Erythroblast (primary cell): ENCODE results near the gene AGPS.
"Not testable (repeated sequence)": the region's sequence is repeated elsewhere in the genome, so short reads cannot be mapped to it uniquely, and the experiment has no call there.

Experiments used
- DNase-seq, 2 experiments: peaks; one replicate each; lab custom pipeline; 2025; lab: John Stamatoyannopoulos, UW
- GATA1 ChIP-seq: IDR thresholded peaks from 2 replicates; pipeline ENCODE4 v1.6.1; 2011; ENCODE audit warnings: low read depth, mild to moderate bottlenecking, control low read depth, low read length, moderate library complexity
- POLR2A ChIP-seq: IDR thresholded peaks from 2 replicates; pipeline ENCODE4 v1.6.1; 2011; ENCODE audit warnings: mild to moderate bottlenecking, low read length

The AGPS gene

DNA sequence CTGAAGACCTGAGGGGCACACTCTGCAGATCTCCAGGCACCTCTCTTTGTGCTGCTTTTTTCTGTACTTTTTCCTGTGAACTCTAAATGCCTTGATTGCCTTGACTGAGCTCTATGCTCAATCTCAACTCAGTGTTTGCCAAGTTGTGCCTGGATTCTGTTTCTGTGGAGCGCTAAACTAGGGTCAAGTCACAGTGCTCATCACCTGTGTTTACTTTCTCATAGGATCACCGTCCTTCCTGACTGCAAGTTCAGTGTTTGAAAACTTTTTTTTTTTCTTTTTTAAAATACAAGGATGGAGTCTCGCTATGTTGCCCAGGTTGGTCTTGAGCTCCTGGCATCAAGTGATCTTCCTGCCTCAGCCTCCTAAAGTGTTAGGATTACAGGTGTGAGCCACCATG lies 62.6 kb downstream of the AGPS start:
- TF ChIP-seq POLR2A, result no peak
- no peak for TF ChIP-seq GATA1
- no peak for DNase-seq

DNA sequence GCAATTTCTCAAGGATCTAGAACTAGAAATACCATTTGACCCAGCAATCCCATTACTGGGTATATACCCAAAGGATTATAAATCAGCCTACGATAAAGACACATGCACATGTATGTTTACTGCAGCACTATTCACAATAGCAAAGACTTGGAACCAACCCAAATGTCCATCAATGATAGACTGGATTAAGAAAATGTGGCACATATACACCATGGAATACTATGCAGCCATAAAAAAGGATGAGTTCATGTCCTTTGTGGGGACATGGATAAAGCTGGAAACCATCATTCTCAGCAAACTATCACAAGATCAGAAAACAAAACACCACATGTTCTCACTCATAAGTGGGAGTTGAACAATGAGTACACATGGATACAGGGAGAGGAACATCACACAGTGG lies 67.2 kb downstream of the AGPS start:
- not testable (repeated sequence) for DNase-seq

DNA sequence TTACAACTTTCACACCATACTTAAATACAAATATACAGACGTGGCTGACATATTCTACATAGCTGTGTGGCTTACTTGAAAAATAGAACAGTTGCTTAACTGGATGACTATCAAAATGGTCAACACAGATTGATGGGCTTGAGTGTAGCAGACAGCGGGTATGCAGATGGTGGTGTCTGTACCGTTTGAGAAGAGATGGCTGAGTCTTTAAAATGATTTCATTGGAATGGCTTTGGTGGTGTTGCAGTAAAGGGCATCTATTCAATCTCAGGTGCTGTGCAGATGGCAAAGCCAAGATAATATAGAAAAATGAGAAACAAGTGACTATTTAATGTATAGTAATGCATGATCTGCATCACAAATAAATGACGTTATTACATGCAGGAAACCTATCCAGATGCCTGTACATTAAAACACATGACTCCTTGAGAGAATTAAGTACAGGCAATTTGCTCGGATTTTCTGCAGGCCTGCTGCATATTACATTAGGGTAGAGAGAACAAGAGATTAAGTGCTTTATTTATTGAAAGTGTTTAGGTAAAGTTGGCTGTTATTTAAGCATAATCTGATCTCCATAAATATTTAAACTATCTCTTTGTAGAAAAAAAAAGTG lies 68.5 kb downstream of the AGPS start:
- DNase-seq, result no peak
- TF ChIP-seq GATA1 (no peak), POLR2A (no peak)

DNA sequence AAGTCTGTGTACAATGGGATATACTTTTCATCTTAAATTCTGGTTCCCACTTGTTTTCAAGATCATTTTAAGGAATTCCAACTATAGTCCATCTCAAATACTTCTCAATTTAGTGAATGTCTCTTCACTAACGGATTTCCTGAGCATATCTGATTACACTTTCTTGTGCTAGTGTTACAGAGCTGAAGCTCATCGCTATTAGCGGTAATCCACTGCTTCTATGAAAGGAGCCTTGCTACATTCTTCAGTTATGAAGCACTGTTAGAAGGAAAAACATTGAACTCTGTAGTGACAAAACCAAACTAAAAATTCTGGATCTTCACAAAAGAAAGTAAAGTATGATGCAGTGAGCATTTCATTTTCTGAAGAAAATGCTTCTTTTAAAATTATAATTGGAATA lies 72.0 kb downstream of the AGPS start:
- no peak for DNase-seq
- TF ChIP-seq GATA1, result no peak
- TF ChIP-seq POLR2A, result no peak

DNA sequence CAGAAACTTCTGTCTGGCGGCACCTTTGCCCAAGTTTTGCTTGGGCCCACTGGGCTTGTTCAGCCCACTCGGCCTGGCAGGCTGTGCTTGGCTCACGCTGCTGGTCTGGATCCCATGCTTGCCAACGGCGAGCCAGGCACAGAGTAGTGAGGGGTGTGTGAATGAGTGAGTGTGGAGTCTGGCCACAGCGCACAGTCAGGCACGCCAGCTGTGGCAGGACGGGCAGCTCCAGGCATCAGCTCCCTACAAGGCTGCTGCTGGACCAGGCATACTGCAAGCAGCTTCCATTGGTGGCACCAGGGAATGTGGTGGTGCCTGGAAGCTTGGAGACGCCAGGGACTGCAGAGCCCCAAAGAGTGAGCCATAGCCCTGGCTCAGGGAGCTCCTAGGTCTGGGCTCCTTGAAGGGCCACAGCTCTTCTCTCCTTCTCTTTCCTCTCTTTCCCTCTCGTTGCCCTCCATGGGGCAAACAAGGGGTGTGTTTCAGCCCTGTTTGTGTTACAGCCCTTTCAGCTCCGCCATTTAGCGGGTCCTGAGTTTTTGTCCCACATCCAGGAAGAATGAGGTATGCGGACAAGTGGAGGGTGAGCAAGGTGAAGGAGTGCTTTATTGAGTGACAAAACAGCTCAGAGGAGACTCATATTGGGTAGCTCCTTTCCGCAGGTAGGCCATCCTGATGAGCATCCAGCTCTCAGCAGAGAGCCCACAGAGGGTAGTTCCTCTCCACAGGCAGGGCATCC lies 73.0 kb downstream of the AGPS start:
- peak; percentile 6 to 27 for DNase-seq
- TF ChIP-seq GATA1 (no peak), POLR2A (no peak)

DNA sequence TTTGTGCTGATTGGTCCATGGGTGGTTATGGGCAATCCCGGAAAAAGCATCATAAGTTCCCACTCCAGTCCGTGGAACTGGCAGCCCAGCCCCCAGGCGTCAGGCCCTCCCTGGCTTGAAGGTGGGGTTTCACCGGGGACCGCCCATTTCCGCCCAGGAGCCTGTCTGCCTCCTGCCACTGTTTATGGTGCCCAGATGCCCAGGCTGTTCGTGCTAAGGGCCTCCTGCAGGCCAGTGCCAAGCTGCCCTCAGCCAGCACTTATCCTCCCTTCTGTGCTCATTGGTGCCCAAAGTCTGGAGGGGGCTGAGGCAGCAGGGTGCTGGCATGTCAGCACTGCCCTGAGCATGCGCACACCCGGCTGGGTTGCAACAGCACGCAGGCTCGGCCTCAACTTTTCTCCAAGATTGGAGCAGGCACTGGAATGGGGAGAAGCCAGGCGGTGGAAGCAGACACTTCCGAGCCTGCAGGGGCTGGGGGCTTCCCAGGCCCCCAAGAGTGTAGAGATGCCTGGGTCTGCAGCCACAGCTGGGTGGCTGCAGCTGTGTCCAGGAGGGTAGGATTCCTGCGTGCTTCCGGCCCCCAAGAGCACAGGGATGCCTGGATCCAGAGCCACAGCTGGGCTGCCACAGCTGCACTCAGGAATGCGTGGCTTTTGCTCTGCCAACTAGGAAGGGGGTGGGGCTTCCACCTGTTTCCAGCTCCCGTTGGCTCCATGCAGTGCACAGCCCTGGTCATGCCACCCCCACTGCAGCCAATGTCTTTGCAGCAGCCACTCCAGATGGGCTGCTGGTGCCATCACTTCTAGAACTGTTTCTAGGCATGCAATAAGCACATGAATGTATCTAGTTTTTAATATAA lies 74.0 kb downstream of the AGPS start:
- no peak for TF ChIP-seq POLR2A
- no peak for TF ChIP-seq GATA1
- DNase-seq, result no peak

DNA sequence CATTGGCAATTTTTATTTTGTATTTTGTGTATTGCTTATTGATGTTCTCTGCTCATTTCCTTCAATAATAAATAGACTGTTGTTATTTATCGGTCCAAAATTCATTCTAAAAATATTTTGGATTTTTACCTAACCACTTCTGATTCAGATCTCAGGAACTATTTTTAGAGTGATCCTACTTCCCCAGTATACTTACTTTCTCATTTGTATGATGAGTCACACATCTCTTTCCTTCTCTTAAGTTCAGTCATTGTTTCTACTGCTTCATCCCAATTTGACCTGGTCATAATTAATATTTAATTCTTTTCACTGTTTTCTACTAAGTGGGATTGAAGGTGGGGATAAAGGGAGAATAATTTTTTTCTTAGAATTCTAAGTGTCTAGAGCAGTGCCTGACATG lies 75.1 kb downstream of the AGPS start:
- no peak for DNase-seq

DNA sequence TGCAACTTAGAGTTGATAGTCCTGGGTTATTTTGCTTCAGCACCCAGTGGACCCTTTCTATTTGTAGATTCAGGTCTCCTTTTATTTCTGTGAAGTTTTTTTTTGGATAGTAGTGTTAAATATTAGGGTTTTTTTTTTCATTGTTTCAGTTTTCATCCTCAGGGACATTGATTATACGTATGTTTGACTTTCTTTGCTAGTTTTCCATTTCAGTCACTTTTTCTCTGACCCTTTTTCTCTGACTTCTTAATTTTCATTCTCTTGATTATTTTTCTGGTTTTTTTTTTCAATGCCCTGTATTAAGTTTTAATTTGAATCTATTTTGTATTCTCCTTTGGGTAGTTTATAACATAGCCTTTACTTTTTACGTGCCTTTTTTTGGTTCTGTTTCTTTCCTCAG lies 79.4 kb downstream of the AGPS start:
- TF ChIP-seq GATA1, result no peak
- no peak for TF ChIP-seq POLR2A
- DNase-seq, result peak in 1 of 2 experiments; percentile 16

More for the DNA sequence above, 75.1 kb downstream of the AGPS start:
- TF ChIP-seq POLR2A (no peak), GATA1 (no peak)

DNA sequence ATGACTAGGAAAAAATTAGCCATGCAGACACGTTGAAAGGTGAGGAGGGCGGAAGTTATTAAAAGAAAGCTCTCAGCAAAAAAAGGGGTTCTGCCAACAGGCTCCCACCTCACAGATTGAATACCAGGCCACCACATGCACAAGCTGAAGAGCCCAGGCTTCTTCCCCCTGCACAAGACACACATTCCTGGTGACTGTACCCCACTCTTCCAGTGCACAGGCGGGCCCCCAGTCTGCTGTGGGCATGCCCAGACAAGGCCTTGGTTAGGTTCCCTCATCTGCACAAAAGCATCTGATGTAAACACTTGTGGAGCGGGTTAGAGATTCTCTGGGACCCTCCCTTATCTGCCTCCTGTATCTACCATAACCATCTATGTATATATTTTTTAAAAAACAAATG lies 81.7 kb downstream of the AGPS start:
- no peak for TF ChIP-seq GATA1
- no peak for TF ChIP-seq POLR2A
- no peak for DNase-seq

DNA sequence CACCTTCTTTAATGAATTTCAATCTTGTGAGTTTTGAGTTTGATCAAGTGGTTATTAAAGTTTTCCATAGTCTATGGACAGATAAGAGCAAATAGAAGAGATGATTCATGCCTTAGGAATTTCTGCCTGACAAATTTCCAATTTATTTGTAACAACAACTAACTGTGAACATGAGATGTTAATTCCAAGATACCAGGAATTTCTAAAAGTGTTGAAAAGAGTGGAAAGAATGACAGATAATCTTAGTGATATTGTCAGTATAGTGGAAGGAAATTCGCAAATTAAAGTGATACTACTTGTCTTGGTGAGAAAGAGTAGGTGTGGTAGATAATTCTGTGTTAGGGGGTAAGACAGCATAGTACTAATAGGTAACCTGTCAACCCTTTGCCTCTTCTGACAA lies 82.4 kb downstream of the AGPS start:
- no peak for DNase-seq
- no peak for TF ChIP-seq GATA1
- TF ChIP-seq POLR2A, result no peak

DNA sequence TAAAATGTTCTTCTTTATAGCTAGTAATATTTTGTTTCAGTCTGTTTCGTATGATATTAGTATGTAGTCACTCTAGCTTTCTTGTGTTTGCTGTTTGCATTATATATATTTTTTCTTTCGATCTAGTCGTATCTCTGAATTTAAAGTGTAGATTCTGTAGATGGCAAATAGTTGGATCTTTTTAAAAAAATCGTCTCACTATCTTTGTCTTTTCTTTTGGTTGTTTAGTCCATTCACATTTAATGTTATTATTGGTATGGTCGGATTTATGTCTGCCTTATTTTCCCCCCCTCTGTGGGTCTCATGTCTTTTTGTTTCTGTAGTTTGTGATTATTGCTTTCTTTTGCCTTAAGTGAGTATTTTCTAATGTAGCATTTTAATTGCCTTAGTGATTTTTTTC lies 84.3 kb downstream of the AGPS start:
- DNase-seq, result no peak
- TF ChIP-seq POLR2A (no peak), GATA1 (no peak)

DNA sequence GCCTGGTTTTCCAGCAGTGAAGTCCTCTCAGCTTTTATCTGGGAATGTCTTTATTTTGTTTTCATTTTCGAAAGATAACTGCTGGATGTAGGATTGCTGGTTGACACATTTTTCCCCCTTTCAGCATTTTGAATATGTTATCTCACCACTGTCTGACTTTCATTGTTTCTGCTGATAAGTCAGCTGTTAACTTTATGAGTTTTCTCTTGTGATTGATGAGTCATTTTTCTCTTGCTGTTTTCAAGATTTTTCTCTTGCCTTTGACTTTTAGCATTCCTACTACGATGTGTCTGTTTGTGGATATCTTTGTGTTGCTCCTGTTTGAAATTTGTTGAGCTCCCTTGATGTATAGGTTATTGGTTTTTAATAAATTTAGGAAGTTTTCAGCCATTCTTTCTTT lies 85.5 kb downstream of the AGPS start:
- peak in 1 of 2 experiments; percentile 6 for DNase-seq
- TF ChIP-seq POLR2A (no peak), GATA1 (no peak)

DNA sequence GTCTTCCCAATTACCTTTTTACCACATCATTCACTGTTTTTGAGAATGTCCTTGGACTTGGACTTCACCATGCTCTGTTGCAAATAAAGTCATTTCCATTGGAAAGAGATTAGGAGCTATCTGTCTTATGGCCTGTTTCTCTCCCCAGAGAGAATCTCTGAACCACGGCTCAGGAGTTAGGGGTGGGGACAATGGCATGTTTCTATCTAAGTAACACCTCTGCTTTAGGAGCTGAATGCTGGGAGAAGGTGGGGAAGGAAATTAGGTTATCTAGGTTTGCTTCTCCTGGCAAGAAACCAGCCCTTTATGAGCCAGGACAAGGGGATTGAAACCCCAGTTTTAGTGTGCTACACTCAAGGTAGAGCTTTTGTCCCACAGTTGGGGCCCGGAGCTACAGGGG lies 86.3 kb downstream of the AGPS start:
- no peak for TF ChIP-seq POLR2A
- no peak for DNase-seq

DNA sequence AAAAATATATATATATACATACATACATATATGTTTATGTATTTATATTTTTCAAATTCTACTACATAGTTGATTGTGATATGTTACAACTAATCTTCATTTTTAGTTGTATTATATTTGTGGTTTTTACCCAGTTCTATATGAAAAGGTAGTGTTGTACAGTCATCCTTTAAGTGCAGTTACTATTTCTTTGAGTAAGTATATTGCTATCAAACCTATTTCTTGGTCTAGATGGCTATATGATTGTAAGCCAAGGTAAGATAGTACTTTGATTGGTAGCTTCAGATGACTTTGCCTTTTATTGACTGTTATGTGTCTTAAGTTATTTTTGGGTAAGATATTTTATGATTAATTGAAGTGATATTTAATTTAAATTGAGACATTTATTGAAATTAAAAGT lies 89.6 kb downstream of the AGPS start:
- TF ChIP-seq GATA1, result no peak
- TF ChIP-seq POLR2A, result no peak
- no peak for DNase-seq
